CD4-positive, alpha-beta T cell treated with Interleukin-15 for 4 hours (primary cell): ENCODE results near the gene MACF1.
A peak's percentile ranks its signal among the peaks of the same experiment; 100 is the strongest.
"Not testable (repeated sequence)": the region's sequence is repeated elsewhere in the genome, so short reads cannot be mapped to it uniquely, and the experiment has no call there.

Experiments
- DNase-seq: peaks from one replicate; pipeline ENCODE4 v3.0.0-alpha.2; 2020; ENCODE audit warnings: low spot score

Gene MACF1

DNA sequence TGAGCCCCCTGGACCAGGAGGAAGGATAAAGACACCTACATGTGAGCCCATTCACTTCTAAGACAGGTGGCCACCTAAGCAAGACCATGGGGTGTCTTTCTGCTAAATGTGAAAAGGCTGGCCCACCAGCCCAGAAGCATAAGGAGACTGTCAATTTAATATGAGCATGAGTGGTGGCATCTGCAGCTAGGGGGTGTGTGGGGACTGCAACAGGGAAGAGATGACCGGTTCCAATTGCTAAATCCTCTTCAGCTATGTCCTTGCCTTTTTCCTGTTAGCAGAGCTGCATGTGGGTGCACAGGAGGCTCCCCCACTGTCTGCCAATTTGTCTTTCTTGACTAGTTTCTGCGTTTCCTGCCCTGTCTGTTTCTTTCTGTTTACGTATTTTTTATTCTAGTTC is 264.7 kb downstream of the MACF1 start:
- DNase-seq = no peak

DNA sequence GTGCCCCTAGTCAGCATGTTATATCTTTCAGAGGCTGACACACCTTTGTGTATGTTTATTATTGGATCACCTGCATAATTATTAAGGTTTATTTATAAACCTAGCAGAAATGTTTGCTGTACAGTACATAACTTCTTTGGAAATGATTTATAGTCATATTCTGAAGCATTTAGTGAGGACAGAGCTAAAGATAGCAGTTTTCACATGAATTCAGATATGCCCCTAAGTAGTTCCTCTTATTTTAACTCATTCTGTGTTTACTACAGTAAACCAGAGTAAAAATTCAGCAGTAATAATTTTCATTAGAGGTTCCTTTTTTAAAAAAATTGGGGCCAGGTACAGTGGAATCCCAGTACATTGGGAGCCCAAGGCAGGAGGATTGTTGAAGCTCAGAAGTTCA is 265.5 kb downstream of the MACF1 start:
- no peak for DNase-seq

DNA sequence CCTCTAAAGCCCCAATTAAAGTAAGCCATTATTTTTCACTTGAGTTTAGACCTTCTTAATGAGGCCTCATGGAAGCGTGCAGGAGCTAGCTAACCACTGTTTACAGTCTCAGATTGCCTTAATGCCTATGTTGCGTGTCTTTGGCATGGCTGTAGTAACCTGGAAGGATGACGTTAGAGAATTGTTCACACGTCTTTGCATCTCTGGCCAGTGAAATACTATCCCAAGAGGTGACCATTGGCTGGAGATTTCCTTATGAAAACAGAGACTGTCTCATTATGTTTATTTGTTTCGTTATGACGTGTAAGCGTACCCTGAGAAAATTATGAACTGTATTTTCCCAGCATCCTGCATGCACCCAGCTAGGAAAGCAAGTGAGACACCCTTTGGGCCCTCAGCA is 268.3 kb downstream of the MACF1 start:
- DNase-seq = no peak

DNA sequence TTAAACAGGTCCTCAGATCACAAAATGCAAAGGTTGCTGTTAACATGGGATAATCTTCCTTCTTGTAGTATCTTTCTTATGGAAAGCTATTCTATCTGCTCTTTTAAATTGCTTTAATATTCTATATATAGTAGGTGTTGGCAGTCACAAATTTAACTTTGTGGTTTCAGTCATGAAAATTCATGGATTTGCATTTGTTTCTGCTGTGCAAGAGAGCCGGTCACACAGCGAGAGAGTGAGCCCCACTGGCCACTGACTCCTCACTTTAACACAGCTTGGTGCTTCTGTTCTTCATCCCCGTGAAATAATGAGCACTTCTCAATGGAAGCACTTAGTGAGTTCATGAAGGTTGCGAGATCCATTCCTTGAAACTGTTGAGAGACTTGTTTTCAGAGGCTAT is 268.8 kb downstream of the MACF1 start:
- no peak for DNase-seq

DNA sequence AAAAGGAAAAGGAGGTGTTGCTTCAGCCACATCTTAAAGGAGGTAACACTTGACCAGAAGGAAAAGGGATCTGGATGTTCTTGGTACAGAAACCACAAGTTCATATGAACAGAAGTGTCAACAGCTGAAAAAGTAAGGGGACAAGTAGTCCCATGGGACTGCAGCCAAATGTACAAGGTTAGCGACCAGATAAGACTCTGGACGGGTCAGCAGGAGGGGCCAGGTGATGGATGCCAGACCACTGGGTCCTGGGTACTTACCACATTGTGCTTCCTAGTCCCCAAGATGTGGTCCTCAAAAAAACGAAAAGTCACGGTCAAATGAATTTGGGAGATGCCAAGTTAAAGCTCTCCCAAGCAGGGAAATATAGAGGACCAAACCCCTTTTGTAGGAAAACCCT is 270.3 kb downstream of the MACF1 start:
- DNase-seq = no peak

DNA sequence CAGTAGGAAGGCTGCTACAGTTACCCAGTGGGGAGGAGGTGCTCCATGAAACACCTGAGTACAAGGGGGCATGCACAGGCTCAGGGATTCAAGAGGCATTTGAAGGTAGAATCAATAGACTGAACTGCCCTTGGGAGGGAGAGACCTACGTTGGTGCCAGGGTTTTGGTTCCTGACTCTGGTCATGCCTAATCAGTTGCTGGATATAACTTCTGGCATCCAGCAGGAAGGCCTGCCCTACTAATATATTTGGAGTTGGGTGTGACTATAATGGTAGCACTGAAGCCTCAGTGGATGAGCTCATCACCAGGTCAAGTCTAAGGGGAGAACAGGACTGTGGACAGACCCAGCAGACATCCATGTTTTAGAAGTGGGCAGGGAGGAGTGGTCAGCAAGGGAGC is 271.1 kb downstream of the MACF1 start:
- not testable (repeated sequence) for DNase-seq

DNA sequence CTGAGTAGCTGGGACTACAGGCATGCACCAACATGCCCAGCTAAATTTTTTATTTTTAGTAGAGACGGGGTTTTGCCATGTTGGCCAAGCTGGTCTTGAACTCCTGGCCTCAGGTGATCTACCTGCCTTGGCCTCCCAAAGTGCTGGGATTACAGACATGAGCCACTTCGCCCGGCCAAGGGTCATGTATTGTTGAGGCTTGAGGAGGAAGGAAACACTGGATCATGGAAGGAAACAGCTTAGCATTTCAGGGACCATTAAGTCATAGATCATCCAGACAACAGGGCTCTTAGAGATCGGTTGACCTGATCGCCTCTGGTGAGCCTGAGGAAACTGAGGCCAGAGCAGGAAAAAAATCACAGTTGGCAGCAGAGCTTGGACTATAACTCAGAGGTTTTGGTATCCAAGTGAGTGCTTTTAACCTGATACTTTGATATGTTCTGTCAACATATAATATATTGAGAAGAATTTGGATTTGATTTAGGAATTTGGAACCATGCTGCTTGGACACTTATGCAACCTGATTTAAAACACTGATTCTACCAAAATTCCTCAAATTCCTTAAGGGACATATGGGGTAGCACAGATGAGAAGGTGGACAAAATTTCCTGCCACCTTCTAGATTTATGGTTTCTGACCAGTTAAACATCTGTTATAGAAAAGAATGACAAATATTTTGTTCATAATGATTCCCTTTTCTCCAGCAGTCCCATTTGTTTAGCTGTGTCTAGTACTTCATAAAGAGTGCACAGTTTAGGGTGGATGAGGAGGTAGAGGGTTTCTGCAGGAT is 273.8 kb downstream of the MACF1 start:
- DNase-seq = no peak

DNA sequence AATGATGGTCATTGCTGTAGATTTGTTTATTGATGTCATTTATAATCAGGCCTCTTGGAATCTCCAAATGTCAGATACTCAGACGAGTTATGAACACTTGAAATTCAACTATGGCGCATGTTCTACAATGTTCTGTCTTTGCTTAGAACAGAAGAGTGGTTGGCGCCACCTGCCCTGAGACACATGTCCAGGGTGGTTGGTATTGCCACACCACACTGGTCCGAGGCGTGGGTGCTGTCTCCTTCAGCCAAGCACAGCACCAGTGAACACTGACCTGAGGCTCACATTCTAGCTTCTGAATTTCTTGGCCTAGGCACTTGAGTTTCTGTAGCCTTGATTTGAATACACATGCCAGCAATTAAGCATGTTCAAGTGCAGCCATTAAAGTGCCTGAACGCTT is 276.8 kb downstream of the MACF1 start:
- DNase-seq = no peak

DNA sequence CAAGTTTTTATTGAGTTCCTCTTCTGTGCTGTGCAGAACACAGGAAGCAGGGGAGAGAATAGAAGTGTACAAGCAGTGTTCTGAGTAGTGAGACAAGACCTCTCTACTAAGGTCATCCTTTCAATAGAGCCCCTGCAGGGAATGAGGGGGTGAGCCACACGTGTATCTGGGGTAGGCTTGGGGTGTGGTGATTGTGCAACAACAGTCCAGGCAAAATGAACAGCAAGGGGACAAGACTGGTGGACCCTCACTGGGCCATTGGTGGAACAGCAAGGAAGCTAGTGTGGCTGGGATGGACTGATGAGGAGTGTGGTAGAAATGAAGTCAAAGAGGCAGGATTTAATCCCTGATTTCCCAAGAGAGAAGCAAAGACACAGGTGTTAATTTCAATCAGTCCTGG is 278.8 kb downstream of the MACF1 start:
- no peak for DNase-seq

DNA sequence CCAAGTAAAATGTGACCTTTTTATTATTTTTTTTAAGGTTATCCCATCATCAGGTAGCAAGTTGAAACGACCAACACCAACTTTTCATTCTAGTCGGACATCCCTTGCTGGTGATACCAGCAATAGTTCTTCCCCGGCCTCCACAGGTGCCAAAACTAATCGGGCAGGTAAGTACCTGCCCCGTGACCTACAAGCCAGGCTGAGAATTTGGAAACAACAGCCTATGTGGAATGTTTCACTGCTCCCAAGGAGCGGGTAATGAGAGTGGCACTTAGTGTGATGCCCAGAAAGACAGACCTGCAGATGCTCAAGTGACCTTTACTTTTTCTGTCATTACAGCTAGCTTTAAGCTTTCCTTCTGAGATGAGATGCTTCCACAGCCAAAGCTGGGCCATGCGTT is 280.1 kb downstream of the MACF1 start:
- no peak for DNase-seq

DNA sequence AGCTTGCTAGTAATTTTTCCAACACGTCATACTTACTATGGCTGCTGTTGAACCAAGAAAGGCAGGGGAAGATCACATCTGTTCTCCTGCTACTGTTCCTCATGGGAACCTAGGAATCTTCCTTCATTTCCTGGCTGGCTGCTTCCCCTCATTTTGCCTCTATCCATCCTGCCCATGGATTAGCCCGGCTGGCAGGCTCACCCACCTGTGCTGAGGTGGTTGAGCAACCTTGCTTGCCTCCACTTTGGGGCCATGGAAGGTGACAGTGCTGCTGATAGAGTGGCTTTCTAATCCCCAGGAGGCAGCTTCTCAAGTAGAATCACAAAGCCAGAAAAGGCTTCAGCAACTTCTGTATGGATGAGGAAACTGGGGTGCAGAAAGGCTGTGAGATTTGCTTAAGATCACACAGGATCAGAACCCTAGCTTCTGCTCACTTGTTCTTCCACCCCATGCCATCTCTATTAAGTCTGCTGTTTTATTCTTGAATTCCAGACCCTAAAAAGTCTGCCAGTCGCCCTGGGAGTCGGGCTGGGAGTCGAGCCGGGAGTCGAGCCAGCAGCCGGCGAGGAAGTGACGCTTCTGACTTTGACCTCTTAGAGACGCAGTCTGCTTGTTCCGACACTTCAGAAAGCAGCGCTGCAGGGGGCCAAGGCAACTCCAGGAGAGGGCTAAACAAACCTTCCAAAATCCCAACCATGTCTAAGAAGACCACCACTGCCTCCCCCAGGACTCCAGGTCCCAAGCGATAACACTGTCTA is 280.7 kb downstream of the MACF1 start:
- no peak for DNase-seq

DNA sequence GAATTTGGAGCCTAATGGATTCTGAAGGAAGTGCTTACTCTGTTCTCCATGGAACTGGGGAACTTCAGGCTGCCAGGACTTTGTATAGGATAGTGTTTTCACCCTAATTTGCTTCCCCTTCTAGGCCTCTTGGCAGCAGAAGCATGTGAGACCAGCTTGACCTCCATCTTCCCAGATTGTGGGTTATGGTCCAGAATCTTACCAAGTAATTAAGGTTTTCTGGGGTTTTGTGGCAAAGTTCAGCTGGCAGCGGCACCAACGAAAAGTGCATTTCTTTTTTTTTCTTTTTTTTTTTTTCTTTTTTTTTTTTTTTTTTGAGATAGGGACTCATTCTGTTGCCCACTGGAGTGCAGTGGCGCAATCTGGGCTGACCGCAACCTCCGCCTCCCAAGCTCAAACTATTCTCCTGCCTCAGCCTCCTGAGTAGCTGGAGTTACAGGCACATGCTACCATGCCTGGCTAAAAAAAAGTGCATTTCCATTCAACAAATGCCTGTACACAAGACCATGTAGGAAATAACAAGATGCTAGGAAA is 283.6 kb downstream of the MACF1 start:
- DNase-seq = no peak

DNA sequence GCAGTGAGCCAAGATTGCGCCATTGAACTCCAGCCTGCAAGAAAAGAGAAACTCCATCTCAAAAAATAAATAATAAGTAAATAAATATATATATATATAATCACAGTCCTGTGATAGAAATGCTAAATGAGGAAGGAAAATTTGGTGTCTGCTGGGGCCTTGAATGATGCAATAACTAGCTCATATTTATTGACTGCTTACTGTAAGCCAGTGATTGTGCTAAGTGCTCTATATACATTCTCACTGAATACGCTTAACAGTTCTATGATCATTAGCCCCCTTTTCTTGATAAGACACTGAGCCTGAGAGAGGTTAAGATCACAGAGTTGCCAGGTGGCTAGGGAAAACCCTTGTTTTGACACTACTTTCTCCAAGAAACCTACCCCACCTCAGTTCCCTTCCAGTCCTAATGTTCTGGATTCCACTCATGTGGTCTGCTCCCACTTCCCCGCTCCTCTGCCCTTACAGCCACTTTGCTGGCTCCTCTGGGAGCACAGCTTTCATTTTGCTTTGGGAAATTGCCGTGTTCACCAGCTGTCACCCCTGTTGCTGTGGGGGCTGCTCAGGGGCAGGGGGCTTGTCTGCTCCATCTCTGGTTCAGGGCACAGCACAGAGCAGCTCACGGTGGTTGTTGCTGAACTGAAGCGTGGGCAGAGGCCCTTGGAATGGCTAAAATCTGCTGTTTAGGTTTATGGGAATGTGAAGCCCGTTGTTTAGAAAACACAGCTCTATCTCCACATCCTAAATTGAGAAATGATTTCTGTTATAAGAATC is 284.5 kb downstream of the MACF1 start:
- no peak for DNase-seq

DNA sequence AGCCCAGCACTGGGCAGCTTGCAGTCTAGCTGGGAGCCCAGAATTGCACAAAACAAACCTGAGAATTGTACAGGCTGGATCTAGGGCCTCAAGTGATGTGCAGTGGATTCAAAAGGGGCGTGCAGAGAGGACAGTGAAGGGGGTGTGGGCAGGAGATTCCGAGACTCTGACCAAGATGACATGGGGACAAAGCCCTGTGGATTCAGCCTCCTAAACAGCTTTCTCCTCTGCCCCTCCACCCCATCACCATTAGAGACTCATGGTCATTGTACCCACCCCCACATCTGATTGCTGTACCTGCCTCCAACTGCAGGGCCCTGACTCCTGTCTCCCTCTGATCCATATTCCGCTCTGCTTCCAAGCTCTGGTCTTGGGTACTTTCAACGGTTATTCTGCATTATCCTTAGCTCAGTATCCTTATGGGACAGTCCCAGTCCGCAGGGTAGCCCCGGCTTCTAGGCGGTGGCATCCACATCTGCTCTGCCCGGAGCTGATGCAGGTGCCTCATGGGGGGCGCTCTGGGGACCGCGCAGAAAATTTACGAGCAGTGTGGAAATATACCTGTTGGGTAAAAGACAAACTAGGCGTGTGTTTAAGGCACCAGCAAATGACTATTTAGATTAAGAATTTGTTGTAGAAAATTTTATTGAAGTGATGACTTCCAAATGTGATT is 285.2 kb downstream of the MACF1 start:
- DNase-seq = no peak

DNA sequence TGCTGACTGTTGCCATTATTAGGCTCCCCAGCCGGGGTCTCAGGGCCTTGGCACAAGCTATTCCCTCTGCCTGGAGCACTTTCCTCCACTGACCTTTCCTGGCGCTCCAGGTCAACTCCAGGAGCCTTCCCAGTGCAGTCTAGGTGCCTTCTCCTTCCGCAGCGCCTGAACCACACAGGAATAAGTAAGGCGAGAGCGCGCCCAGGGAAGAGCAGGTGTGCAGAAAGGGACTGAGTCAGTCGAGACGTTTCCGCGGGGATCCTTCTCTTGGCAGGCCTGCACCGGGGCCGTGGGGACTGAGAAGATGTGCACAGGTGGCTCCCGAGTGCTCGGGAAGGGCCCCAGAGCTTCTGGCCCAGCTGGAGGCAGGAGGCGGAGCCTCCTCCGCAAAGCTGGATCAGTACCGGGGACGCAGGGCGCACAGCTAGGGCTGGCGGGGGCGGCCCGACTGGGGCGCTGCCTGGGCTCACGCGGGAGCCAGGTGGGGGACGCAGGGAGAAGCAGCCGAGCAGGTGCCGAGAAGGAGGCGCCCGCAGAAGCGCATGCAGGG is 286.2 kb downstream of the MACF1 start:
- DNase-seq = peak; percentile 5

DNA sequence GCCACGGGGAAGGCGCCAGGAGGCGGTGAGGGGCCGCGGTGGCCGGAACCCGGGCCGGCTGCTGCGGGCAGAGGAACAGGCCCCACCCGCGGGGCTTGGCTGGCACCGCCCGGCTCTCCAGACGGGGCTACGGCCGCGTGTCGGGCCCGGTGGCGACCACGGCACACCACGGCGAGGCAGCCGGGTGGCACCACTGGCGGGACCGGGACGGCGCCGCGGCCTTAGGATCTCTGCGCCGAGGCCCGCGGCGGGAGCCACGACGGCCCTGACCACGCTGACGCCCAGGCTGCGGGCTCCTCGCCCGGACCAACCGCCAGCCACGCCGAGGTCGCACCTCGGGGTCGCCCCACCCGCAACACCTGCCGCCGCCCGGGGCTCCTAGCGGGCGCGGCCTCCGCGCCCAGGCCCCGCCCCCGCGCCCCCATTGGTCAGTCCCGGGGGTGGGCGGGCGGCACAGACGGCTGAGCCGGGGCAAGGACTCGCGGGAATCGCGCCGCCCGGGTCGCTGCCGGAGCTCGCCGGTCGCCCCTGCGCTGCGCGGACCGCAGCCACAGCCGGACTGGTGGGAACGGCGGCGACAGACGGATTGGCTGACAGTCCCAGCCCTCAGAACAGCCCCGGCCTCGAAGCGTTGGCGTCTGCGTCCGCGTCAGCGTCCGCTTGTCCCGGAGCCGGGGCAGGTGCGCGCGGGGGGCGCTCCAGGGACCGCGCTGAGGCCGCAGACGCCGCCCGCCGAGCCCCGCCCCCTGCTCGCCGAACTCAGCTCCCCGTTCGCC is 286.8 kb downstream of the MACF1 start, which contains the start of gene BMP8A:
Gene BMP8A, plus strand, starts transcription at position 491 of the 776 bp plus-strand sequence. CDS start 356 bp downstream, outside the sequence.
- DNase-seq = peak; percentile 70

DNA sequence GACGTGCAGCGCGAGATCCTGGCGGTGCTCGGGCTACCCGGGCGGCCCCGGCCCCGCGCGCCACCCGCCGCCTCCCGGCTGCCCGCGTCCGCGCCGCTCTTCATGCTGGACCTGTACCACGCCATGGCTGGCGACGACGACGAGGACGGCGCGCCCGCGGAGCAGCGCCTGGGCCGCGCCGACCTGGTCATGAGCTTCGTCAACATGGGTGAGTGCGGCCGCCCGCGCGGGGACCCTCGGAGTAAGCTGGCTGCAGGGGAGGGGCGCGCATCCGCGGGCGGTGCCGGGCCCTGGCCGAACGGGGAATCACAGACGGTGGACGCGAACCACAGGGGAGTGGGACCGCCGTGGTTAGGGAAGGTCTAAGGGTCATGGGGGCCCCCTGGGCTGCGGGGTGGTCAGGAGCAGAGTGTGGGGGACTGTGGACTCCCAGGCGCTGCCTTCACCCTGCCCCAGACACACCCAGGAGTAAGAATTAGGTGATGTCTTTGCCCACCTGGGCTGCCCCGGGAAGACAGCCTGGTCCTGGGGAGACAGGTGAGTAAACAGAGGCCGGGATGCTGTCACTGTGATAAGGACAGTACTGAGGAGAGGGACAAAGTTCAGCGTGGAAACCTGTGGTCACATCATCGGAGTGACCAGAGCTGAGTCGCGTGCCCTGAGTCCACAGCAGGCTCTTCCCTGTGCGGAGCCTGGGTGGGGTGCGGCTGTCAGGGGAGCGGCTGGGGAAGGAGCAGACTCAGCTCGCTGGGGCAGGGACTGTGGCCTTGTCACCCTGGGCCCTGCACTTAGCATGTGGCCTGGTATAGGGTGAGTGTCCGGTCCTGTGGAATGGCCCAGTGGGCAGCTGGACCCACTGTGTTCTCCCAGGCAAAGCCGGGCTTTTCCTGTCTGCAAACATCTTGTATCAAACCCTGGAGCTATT is 287.9 kb downstream of the MACF1 start:
- DNase-seq = not testable (repeated sequence)

DNA sequence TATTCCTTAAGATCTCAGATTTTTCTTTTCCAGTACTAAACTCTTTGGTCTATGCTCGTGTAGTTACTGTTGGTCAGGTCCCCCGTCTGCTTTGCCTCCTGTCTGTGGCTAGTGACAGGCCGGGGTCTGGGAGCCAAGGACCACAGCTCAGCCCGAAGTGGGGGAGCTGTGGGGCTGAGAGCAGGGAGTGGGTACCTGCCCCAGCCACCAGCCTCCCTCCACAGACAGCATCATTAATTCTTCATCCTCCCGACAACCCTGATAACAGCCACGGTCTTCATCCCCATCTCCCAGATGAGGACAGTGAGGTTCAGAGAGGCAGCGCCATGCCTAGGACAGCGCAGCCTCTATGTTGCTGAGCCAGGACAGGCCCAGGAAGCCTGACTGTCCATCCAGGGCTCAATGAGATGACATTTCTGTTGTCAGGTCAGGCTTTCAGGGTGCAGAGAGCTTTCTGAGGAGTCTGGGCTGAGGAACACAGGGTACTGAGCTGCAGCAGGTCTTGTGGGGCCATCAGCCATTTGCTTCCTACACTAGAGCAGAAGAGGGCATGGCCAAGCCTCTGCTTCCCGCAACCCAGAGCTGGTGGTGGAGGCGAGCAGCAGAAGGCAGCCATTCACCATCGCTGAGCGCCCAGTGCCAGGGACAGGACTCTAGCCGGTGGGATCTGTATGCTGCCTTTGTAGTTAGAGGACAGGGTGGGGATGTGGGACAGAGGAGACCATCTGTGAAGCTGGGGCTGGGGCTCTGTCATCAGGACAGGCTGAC is 288.7 kb downstream of the MACF1 start:
- DNase-seq = not testable (repeated sequence)
